MCF 10A (cell line): Measurements from ENCODE around the gene CEACAM5. TPM values are rescaled to one million over a fixed set of nuclear protein-coding genes. Genes with fewer than 3 reads are reported as not detected.
A peak's percentile ranks its signal among the peaks of the same experiment; 100 is the strongest.

Experiments used
- BruUV-seq: library from RNA; stranded (reverse); fragments of 400-500 nt; replicated peaks from 2 replicates; lab custom pipeline; 2021; lab: Mats Ljungman, UMichigan
- CTCF ChIA-PET: fragments of 300-600 bp; sonication (Branson Sonifier 250); formaldehyde crosslinking; extraction: SDS; loops from one replicate; lab custom pipeline; 2021; ENCODE audit warnings: antibody characterized with exemption, inconsistent platforms; lab: Yijun Ruan, JAX
- POLR2A ChIA-PET: fragments of 300-600, 350-650 bp; sonication (Branson Sonifier 250); formaldehyde crosslinking; extraction: SDS; loops from one replicate; lab custom pipeline; 2020; ENCODE audit warnings: antibody characterized with exemption, inconsistent platforms; lab: Yijun Ruan, JAX
- DNase-seq: peaks from one replicate; pipeline ENCODE4 v3.0.0-alpha.2; 2018; ENCODE audit not compliant: unreplicated experiment
- H3K27ac Mint-ChIP-seq: one replicate; pipeline ENCODE4 v1.8.0; 2022; ENCODE audit warnings: mild to moderate bottlenecking, low read depth, mixed read lengths; ENCODE audit not compliant: unreplicated experiment
- H3K27me3 Mint-ChIP-seq: one replicate; pipeline ENCODE4 v1.8.0; 2022; ENCODE audit warnings: mixed read lengths; ENCODE audit not compliant: insufficient read depth, unreplicated experiment
- H3K36me3 Mint-ChIP-seq: one replicate; pipeline ENCODE4 v1.8.0; 2022; ENCODE audit warnings: mild to moderate bottlenecking, moderate library complexity, mixed read lengths; ENCODE audit not compliant: insufficient read depth, unreplicated experiment
- H3K4me1 Mint-ChIP-seq: one replicate; pipeline ENCODE4 v1.8.0; 2022; ENCODE audit warnings: mixed read lengths; ENCODE audit not compliant: insufficient read depth, unreplicated experiment
- H3K4me3 Mint-ChIP-seq: one replicate; pipeline ENCODE4 v1.8.0; 2022; ENCODE audit warnings: mild to moderate bottlenecking, moderate library complexity, mixed read lengths; ENCODE audit not compliant: unreplicated experiment
- H3K9me3 Mint-ChIP-seq: one replicate; pipeline ENCODE4 v1.8.0; 2022; ENCODE audit warnings: mixed read lengths; ENCODE audit not compliant: unreplicated experiment
- CTCF ChIP-seq: fragments of 200-600 bp; IDR thresholded peaks from one replicate; pipeline ENCODE4 v1.8.0; 2022; ENCODE audit warnings: antibody characterized with exemption, mild to moderate bottlenecking; ENCODE audit not compliant: unreplicated experiment
- intact Hi-C: fragments of 100-400 bp; cut with micrococcal nuclease; formaldehyde crosslinking; loops from 2 replicates; pipeline ENCODE4 v1.14.1; 2022
- total RNA-seq: library from RNA; stranded (reverse); gene quantifications from 2 replicates; pipeline ENCODE4 v1.2.3, GENCODE V29; 2022

Gene CEACAM5
- total RNA-seq, 1 experiment from 2014 or later = not detected

DNA sequence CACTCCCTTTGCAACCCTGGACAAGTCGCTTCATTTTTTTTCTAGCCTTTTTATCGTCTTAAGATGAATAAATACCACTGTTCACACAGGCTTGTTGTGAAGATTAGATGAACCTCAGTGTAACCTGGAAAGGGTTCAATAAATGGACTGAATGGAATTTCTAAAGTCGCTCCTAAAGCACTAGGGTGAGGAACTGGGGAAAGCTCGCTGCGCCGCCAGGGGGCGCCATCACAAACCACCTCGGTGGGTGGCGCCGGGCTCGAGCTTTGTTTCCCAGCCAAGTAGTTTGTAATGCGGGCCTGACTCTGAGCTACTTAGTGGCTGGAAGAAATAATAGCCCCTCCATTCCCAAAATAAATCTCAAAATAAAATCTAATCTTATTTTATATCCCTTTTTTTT is 44.7 kb downstream of the CEACAM5 start:
- POLR2A ChIA-PET = no interaction called here
- intact Hi-C loops = loop anchor here (1.0 to 2.0 kb wide), 2 partner anchors 32 to 68 kb away; no protein-coding TSS in a partner anchor
- BruUV-seq = no TSS peak
- Mint-ChIP-seq H3K4me1 (peaks cover 5% of the 10 kb centered on the region), H3K9me3 (no peaks in the 10 kb centered on the region), H3K36me3 (peaks cover 7% of the 10 kb centered on the region), H3K4me3 (no peak overlapping the region), H3K27ac (no peak overlapping the region), H3K27me3 (peaks cover 63% of the 10 kb centered on the region)
- CTCF ChIA-PET = interaction anchor here (0.6 to 2.9 kb wide), 40 partner anchors 8 to 1736 kb away, joined by 3 to 35 read pairs (median 4); partner anchors contain the start of gene CEACAM5
- DNase-seq = peak; percentile 65
- TF ChIP-seq CTCF = peak; percentile 62

DNA sequence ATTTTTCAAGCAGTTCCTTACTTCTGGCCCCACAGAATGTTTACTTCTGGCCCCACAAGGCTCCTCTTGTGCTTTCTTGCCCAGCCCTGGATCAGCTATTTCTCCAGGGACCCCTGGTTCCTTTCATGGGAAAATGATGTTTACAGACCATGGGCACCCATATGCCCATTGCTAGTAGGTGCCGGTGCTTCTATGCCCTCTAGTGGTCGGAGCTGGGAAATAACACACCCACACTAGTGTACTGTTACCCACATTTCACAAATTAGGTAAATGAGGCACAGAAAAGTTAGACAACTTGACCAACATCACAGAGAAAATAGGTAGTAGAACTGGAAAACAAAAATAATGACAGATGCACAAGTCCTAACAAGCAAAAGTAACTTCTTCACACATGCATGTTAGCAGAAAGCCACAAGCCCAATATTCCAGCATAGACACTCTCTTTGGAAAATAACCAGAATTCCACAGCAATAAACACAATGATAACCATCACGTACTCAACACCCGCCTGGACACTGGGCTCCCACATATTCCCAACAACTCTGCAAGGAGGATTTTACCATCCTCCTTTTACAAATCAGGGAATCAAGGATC is 45.6 kb downstream of the CEACAM5 start:
- Mint-ChIP-seq H3K36me3 (peaks cover 7% of the 10 kb centered on the region), H3K27me3 (peaks cover 62% of the 10 kb centered on the region), H3K9me3 (no peaks in the 10 kb centered on the region), H3K27ac (no peak overlapping the region), H3K4me3 (no peak overlapping the region), H3K4me1 (peaks cover 5% of the 10 kb centered on the region)
- peak; percentile 76 for TF ChIP-seq CTCF
- DNase-seq = peak; percentile 65
- no TSS peak for BruUV-seq
- CTCF ChIA-PET = interaction anchor here (0.5 to 2.9 kb wide), 34 partner anchors 9 to 908 kb away, joined by 3 to 35 read pairs (median 4); partner anchors contain the start of gene CEACAM3
- intact Hi-C loops = loop anchor here (1.0 to 2.0 kb wide), 2 partner anchors 31 to 67 kb away; no protein-coding TSS in a partner anchor
- POLR2A ChIA-PET = interaction anchor here (0.7 kb wide), 1 partner anchor 97 kb away, joined by 3 read pairs; no protein-coding TSS in a partner anchor

- H3K27me3 Mint-ChIP-seq = peaks cover 69% of the 10 kb centered on the region
- H3K27ac Mint-ChIP-seq = no peak within 1 kb of the TSS
- BruUV-seq = no TSS peak
- POLR2A ChIA-PET = no interaction called here
- H3K4me1 Mint-ChIP-seq = peaks cover 5% of the 10 kb centered on the region
- H3K4me3 Mint-ChIP-seq = no peak within 1 kb of the TSS
- no peaks in the 10 kb centered on the region for H3K36me3 Mint-ChIP-seq
- H3K9me3 Mint-ChIP-seq = no peaks in the 10 kb centered on the region
- CTCF ChIA-PET = interaction anchor here (0.5 to 2.9 kb wide), 9 partner anchors 9 to 81 kb away, joined by 3 to 25 read pairs (median 4); no protein-coding TSS in a partner anchor
- DNase-seq = no peak
- no peak for TF ChIP-seq CTCF
- intact Hi-C loops = no loop called here
These were observed 47.0 kb downstream of the CEACAM5 start, which contains the start of gene CEACAM6 for GRCh38 chr19:41755328-41755913. TSS of gene CEACAM6 (plus strand) at chr19:41755530. CDS start at chr19:41755639, 109 bp downstream.

DNA sequence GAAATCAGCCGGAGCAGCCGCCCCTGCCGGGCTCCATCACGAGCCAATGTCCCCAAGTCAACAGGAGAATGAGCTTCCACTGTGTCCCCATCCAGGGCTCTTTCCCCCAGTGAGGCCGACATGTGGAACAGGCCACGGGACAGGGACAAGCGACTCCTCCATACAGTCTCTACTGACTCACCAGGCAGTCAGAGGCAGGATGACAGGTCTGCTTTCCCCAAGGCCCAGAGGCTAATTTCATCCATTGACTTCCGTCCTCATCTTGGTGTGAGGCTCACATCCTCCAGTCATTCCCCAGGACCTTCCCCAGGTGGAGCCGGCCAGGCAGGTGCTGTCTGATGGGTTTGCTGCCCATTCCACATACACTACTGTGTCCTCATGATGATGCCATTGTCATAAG is 50.4 kb downstream of the CEACAM5 start:
- TF ChIP-seq CTCF = no peak
- CTCF ChIA-PET = interaction anchor here (0.6 to 1.4 kb wide), 4 partner anchors 41 to 355 kb away, joined by 3 read pairs; no protein-coding TSS in a partner anchor
- Mint-ChIP-seq H3K9me3 (no peaks in the 10 kb centered on the region), H3K27me3 (peaks cover 75% of the 10 kb centered on the region), H3K36me3 (no peaks in the 10 kb centered on the region), H3K4me3 (no peak overlapping the region), H3K4me1 (peaks cover 5% of the 10 kb centered on the region), H3K27ac (no peak overlapping the region)
- DNase-seq = no peak
- POLR2A ChIA-PET = interaction anchor here (0.7 kb wide), 1 partner anchor 105 kb away, joined by 3 read pairs; no protein-coding TSS in a partner anchor
- intact Hi-C loops = no loop called here
- BruUV-seq = no TSS peak
